22Rv1 (cell line): Measurements from ENCODE around the gene CDC14A.
"Not testable (repeated sequence)": the region's sequence is repeated elsewhere in the genome, so short reads cannot be mapped to it uniquely, and the experiment has no call there.

ENCODE experiments used
- ZFX ChIP-seq: fragments of 450-650 bp; IDR thresholded peaks from 2 replicates; pipeline ENCODE4 v1.6.1; 2017; ENCODE audit warnings: antibody characterized with exemption, borderline replicate concordance
- TF ChIP-seq, protein P1 (sequence below): fragments of 450-650 bp; IDR thresholded peaks from 2 replicates; pipeline ENCODE4 v1.5.1; 2017; ENCODE audit warnings: mild to moderate bottlenecking

GRCh38 chr1:100339735-100340134 is 12.6 kb upstream of the CDC14A start:
- TF ChIP-seq, protein P1, sequence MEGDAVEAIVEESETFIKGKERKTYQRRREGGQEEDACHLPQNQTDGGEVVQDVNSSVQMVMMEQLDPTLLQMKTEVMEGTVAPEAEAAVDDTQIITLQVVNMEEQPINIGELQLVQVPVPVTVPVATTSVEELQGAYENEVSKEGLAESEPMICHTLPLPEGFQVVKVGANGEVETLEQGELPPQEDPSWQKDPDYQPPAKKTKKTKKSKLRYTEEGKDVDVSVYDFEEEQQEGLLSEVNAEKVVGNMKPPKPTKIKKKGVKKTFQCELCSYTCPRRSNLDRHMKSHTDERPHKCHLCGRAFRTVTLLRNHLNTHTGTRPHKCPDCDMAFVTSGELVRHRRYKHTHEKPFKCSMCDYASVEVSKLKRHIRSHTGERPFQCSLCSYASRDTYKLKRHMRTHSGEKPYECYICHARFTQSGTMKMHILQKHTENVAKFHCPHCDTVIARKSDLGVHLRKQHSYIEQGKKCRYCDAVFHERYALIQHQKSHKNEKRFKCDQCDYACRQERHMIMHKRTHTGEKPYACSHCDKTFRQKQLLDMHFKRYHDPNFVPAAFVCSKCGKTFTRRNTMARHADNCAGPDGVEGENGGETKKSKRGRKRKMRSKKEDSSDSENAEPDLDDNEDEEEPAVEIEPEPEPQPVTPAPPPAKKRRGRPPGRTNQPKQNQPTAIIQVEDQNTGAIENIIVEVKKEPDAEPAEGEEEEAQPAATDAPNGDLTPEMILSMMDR: not testable (repeated sequence)
- TF ChIP-seq ZFX: not testable (repeated sequence)
